HG03097 (cell line): ENCODE results near the gene ILF2.

ENCODE experiments used
- ATAC-seq: cut with Tn5 transposase; IDR thresholded peaks from one replicate; pipeline ENCODE4 v1.9.1; 2021; ENCODE audit not compliant: unreplicated experiment, low FRiP score

Gene ILF2

DNA sequence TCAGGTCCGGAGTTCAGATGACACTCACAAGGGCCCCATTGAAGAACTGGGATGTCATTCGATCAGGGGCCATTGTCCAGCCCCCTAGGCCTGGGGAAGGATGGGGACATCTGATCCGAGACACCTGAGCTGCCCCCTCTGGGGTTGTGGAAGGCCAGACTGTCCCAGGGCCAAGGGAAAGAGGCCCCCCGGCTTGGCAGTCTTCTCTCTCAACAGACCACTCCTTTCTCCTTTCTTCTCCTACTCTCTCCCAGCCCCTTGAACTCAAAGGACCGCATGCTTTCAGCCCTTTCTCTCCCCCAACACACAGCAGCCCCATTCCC lies 41.5 kb downstream of the ILF2 start:
- no peak for ATAC-seq

DNA sequence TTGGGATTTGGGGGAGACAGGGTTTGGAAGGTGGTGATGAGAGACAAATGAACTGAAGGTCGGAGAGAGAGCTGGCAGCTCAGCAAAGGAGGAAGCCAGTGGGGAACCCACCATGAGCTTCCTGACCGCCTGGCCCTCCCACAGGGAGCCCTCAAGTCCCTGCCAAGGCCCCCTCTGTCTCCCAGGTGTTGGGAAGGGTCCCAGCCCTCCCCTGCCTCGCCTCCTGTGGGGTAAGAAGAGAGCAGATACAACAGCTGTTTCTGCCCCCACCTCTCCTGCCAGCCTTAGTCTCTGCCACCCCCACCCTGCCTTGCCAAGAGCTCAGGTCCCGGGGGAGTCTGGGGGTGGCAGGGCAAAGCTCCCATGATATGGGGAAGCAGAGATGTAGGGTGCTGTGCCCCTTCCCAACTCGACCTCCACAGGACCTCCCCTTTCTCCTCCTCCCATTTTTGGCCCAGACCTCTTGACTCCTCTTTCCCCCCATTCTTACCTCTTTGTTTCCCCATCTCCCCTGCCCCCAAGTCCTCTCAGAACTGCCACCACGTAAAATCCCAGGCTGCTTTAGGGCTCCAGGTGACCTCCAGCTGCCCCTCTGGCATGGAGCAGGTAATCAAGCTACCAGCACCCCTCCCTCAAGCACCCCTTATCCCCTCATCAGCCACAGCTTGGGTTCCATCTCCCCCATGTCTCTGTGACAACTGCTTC lies 42.0 kb downstream of the ILF2 start:
- no peak for ATAC-seq

DNA sequence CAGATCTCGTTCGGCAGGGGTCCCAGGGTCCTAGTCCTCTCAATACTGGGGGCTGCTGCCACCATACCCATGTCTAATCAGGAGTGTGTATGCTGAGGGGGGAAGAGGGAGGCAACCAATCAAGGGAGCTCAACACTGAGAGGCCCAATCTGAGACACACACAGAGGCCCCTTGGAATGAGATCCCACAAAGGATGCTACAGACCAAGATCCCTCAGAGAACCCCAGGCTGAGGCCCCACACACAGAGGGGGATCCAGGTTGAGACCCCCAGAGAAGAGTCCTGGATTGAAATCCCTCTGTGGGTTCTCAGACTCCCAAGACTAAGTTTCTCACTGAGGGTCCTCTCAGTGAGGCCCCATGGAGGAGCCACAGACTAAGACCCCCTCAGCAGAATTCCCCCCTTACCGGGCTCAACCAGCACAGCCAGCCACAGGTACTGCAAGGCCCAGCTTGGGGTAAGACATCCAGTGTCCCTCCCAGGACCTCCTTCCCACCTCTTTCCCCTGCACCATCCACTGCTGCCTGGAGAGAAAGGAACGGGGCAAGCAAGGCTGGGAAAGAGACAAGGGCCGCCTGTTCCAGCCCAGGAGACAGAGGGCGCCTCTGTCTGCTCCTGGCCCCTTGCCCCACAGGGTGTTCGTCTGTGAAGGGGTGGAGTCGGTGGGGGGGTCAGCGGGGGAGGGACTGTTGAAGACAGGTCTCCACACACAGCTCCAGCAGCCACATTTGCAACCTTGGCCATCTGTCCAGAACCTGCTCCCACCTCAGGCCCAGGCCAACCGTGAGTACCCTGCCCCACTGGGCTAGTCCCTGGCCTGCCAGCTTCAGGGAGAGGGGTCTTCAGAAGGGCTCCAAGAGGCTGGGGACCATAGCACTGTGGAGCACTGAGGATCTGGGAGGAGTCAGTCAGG lies 42.8 kb downstream of the ILF2 start, which contains the start of gene S100A1:
Gene S100A1 (plus strand): TSS at position 720 of the 912 bp plus-strand sequence. CDS start 2,088 bp downstream, outside the sequence.
- ATAC-seq: no peak

DNA sequence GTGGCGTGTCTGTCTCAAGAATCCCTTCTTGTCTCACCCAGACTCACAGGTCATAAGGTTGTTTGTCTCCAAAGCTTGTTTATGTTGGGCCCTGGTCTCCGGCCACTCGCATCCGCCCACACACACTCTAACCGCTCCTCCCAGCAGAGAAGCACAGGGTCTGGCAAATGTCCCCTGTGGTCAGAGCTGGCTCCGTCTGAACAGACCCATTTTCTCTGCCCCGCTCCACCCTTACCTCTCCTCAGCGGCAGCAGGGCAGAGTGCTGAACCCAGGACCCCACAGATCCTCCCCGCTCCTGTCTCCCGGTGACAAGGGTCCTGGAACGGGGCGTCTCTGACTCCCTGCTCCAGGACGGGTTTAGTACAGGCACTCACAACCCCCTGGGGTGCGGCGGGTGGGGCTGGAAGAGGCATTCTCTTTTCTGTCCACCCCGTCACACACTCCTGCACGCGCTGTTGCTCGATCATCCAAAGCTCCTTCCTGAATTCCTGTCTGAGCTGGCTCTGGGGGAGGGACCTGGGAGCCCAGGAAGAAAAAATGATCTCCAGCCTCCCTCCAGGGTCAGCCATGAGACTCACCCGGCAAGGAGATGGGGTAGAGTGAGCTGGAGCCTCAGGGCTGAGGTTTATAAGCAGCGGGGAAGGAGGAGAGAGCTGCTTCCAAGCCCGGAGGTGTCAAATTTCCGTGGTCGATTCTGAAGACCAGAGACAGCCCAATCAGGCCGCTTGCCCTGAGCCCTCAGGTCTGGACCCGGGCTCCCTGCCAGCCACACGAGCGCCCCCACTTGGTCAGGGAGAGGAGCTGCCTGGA lies 43.7 kb downstream of the ILF2 start, which contains the start of gene S100A13:
Gene S100A13 (minus strand): TSS at position 602 of the 811 bp plus-strand sequence. CDS start 1,033 bp downstream, outside the sequence.
- ATAC-seq: no peak

DNA sequence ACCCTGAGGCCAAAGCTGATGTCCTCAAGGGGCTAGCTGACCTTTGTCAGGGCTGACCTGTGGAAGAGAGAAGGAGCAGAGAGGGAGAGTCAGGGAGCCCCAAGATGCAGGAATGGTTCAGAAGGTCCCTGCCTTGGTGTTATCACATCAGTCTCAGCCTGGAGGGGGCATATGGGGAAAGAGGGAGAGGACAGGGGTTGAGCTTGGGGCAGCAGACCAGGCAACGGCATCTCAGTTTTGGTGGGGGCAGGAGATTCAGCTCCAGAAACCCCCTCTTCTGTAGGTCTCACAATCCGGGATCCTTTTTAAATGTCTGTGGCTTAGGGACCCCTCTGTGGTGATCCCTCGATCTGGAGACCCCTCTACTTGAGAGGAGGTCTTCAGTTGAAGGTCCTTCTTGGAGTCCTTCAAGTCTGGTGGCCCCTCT lies 44.3 kb downstream of the ILF2 start:
- no peak for ATAC-seq

DNA sequence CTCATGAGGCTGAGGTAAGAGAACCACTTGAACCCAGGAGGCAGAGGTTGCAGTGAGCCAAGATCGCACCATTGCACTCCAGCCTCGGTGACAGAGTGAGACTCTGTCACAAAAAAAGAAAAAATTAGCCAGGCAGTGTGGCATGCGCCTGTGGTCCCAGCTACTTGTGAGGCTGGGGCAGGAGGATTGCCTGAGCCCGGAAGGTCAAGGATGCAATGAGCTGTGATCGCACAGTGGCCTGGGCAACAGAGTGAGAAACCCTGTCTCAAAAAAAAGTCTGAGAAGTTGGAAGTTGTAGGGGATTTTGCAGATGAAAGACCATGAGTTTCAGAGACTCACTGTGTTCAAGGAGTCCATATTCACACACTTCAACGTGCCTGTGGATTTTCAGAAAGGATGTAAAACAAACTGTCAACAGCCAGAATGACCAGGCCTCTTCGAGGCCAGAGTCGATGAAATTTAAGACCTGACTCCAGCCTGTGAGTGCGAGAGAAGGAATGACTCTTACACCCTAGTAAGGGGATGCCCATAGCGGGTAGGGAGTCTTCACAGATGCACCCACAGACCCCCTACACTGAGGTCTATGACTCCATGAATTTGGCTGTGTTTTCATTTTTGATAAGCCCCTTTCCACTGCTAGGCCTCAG lies 45.7 kb downstream of the ILF2 start:
- no peak for ATAC-seq

DNA sequence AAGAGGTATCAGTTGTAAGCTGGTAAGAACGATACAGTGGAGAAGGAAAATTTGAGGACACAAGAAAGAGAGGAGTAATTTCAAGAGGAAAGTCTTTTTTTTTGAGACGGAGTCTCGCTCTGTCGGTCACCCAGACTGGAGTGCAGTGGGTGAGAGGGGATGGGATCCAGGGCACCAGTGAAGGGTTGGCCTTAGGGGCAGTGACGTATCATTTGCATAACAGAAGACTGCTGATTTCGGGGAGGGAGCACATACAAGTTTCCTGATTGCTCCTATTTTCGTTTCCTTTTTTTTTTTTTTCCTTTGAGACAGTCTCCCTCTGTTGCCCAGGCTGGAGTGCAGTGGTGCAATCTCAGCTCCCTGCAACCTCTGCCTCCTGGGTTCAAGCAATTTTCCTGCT lies 47.7 kb downstream of the ILF2 start:
- no peak for ATAC-seq

DNA sequence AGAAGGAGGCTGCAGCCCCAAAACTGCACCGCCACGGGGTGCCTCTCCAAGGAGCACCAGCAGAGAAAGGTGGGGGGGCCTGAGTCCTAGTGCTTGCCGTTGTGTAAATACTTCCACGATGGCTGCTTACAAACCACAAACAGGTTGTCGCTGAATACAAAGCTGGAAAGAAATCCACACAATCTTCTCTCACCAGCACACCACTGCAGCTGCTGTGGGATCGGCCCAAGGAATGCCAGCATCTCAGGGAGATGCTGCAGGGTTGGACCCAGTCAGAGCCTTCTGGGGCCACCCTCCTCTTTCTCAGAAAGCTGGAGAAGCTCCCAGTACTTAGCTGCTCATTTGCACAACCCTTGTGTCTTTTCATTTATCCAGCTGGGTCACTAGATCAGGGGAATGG lies 51.6 kb downstream of the ILF2 start:
- no peak for ATAC-seq

DNA sequence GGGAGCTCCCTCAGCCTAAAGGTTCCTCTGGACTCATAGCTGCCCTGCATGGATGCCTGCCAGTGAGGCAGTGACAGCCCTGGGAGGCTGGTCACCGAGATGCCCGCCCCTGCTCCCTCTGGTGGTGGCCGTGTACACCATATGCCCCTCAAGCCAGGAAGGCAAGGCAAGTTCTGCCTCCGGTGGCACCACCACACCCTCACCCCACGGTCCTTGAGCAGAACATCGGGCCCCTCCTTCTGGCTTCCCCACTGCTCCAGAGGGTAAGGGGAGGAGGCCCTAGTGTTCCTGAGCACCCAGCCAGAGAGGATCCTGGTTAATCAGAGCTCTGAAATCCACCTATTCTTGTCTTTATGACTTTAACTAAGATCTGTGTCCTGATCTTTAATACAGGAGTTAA lies 53.1 kb downstream of the ILF2 start:
- peak; percentile 69 for ATAC-seq

DNA sequence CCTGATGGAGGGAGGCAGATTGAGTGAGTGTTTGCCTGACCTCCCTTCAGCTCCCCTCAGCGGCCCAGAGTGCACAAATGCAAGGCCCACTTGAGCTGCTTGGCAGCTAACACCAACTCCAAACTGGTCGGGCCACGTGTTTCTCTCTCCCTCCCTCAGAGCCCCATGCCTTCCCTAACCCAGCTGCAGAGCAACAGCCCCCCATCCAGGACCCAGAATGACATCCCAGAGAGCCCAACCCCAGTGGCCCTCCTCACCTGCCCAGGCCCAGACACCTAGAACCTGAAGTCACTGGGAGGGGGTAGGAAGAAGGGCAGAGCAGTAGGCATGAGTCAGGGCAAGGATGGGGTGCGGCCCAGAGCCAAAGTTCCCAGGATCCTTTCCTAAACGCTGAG lies 53.9 kb downstream of the ILF2 start:
- no peak for ATAC-seq

DNA sequence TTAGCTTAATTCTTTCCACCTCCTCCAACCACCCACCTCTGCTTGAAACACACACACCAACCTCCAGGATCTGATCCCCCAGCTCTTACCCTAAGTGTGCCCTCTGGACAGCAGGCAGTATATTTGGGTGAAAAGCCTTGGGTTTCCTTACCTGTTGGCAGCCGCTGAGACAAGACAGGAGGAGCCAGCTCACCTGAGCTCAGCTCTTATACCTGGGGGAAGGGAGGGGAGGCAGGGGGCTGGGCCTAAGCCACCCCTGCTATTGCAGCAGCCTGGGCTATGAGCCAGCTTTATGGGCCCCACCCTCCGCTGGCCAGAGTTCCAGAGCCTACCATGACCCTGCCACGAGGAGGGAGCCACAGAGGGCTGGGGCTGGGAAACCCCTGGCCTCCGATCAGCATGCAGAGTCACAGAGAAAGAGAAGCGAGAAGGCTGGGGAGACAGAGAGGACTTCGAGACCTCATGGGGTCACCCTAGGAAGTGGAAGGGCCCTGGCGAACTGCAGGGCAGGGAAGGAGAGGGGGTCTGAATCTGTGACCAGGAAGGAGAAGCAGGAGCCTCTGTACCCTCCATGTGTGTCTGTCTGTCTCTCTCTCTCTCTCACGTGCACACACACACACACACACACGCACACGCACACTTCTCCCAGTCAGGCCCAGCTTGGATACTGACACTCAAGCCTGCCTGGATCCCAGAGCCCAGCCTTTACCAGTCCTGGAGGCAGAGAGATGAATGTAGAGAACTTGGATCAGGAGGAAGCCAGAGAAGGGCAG lies 54.5 kb downstream of the ILF2 start, which contains the start of gene S100A14:
Gene S100A14 (minus strand): TSS at position 182 of the 773 bp plus-strand sequence. CDS start 467 bp downstream, outside the sequence.
- ATAC-seq: no peak

DNA sequence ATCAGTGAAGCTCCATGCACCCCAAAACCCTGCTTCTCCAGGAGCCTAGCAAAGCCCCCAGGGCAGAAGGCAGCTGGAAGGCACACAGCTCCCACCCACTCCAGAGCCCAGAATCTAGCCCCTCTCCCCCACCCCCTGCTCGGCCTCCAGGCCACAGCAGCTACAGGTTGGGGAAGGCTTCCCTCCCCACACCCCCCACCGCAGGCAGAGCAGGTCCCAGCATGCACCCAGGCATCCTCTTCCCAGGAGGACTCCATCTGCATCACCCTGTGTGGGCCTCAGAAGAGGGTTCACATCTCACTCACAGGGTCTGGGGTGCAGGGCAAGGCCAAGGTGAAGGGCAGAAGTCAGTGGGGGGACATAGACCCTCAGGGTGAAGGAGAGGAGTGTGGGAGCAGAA lies 55.4 kb downstream of the ILF2 start:
- ATAC-seq: no peak

DNA sequence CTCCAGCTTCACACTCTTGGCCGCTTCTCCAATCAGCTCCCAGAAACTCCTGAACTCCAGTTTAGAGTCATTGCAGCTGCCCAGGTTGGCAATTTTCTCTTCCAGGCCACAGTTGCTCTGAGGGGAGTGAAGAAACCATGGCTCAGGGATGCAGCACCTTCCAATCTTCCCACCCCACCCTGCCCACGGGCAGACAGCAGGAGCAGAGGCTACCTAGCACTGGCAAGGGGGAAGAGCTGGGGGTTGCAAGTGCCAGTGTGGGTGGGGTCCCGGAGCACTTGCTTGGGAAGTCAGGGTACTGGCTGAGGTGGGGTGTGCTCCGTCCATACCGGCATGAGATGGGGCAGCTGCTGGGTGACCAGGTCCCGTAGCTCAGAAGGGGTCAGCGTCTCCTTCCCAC lies 55.9 kb downstream of the ILF2 start:
- ATAC-seq: no peak

DNA sequence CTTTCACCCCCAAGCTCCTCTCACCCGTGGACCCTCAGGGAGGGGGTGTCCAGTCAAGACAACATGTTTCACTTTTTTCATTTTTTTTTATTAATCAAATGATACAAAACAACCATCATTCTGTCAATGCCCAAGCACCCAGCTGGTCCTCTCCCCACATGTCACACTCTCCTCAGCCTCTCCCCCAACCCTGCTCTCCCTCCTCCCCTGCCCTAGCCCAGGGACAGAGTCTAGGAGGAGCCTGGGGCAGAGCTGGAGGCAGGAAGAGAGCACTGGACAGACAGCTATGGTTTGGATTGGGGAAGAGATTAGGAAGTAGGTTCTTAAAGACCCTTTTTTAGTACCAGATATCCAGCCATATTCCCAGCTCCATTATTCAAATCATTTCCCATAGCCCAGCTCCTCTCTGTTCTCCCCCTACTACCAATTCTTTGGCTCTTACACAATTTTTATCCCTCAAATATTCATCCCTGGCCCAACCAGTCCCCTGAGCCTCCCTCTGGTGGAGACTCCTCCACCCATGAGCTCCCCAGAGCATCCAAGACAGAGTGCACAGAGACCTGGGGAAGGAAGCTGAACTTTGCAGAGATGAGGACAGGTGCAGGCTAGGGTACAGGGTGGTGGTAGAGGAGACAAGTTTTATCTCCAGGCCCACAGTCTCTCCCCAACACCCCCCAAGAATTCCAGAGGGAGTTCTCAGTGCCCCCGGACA lies 56.4 kb downstream of the ILF2 start:
- ATAC-seq: no peak

DNA sequence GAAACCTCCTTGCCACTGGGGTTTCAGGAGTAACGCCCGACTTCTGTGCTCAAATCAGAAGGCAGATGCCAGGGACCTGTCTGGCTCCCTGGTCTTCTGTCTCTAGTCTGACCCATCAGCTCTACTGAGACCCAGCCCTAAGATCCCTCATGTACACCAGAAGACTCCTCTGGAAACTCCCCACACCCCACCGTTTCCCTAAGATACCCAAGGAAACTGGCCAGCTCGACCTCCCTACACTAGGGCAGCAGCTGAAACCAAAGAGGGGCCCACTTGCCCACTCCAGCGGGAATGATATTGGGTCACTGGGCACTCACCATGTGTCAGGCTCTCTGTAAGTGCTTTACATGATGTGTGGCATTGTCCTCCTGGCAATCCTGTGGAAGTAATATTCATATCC lies 57.4 kb downstream of the ILF2 start:
- ATAC-seq: no peak

DNA sequence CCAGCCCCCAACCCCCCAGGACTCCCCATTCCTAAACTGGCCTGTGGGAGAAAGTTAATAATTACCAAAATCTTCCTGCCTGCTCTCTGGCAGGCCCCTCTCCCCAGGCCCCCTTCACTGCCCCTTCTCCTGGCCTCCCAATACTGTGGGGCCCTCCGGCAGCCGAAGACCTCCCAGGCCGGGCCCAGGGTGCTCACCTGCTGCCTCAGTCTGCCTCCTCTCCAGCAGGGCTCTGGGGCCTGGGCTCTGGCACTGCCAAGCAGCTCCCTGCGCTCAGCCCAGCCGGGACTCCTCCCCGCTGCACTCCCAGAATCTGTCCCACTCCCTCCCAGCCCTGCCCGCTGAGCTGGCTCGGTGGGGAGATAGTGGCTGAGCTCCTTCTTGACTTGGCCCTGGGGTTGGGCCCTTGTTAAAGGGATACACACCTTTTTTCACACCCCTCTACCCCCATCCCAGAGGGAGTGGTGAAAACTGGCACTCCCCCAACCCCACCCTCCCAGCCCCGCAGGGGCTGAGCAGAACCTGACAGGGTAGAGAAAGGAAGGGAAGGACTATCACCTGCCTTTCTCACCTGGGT lies 58.0 kb downstream of the ILF2 start, which contains the start of gene S100A16:
Gene S100A16 (minus strand): TSS at position 383 of the 577 bp plus-strand sequence. CDS start 4,986 bp downstream, outside the sequence.
- no peak for ATAC-seq

DNA sequence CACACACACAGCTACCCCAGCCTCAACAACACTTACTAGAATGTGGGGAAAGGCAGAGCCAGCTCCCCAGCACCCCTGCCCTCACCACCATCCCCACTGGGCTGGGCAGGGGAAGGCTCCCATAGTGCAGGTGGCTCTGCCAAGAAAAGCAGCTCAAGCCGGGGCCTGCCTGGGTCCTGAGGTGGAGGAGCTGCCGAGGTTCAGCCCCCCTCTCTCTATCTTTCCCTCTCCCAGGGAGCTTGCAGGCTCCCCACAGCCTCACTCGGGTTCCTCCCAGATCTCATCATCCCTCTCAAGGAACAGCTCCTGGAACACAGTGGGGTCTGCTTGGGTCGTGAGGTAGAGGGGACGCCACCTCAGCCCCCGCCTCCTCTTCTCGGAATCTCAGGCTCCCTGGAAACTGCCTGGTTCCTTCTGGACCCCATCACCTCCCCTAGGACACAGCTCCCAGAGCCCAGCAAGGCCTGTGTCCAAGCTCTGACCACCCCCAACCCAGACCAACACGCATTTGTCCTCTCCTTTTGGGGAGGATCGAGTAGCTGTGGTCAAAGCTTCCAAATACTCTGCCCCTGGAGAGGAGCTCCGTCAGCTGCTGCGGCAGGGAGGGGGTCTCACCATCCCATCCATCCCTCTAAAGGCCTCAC lies 58.6 kb downstream of the ILF2 start:
- no peak for ATAC-seq
